ENCODE data around the gene SLC22A1.
"Not testable (repeated sequence)": the region's sequence is repeated elsewhere in the genome, so short reads cannot be mapped to it uniquely, and the experiment has no call there.

The SLC22A1 gene

GRCh38 chr6:160140493-160140892, 18.9 kb downstream of the SLC22A1 start:
- not testable (repeated sequence) for DNase-seq

- DNase-seq = no peak
These were observed 19.5 kb downstream of the SLC22A1 start for GRCh38 chr6:160141001-160141726.

- DNase-seq = no peak
These were observed 20.6 kb downstream of the SLC22A1 start for GRCh38 chr6:160142115-160142715.

GRCh38 chr6:160146454-160147145, 25.0 kb downstream of the SLC22A1 start:
- DNase-seq = no peak

- no peak for DNase-seq
These were observed 25.5 kb downstream of the SLC22A1 start for GRCh38 chr6:160147146-160147536.

- no peak for DNase-seq
These were observed 32.9 kb downstream of the SLC22A1 start for GRCh38 chr6:160154471-160154870.

- no peak for DNase-seq
These were observed 35.2 kb downstream of the SLC22A1 start for GRCh38 chr6:160156842-160157241.

GRCh38 chr6:160160450-160160849, 38.8 kb downstream of the SLC22A1 start:
- no peak for DNase-seq

- DNase-seq = no peak
These were observed 39.5 kb downstream of the SLC22A1 start for GRCh38 chr6:160160929-160161646.

GRCh38 chr6:160161647-160161986, 40.0 kb downstream of the SLC22A1 start:
- DNase-seq = no peak

GRCh38 chr6:160162030-160162566, 40.5 kb downstream of the SLC22A1 start:
- DNase-seq = no peak

GRCh38 chr6:160163425-160163824, 41.8 kb downstream of the SLC22A1 start:
- DNase-seq = no peak

GRCh38 chr6:160163912-160164311, 42.3 kb downstream of the SLC22A1 start:
- no peak for DNase-seq

GRCh38 chr6:160165928-160166327, 44.3 kb downstream of the SLC22A1 start:
- not testable (repeated sequence) for DNase-seq

GRCh38 chr6:160167604-160168399, 46.2 kb downstream of the SLC22A1 start:
- DNase-seq = no peak

- DNase-seq = no peak
These were observed 48.5 kb downstream of the SLC22A1 start for GRCh38 chr6:160170018-160170680.

- DNase-seq = no peak
These were observed 51.1 kb downstream of the SLC22A1 start for GRCh38 chr6:160172704-160173103.

GRCh38 chr6:160173806-160174527, 52.4 kb downstream of the SLC22A1 start:
- no peak for DNase-seq

GRCh38 chr6:160174681-160175080, 53.1 kb downstream of the SLC22A1 start:
- no peak for DNase-seq

- no peak for DNase-seq
These were observed 55.6 kb downstream of the SLC22A1 start for GRCh38 chr6:160177220-160177619.

- no peak for DNase-seq
These were observed 56.7 kb downstream of the SLC22A1 start for GRCh38 chr6:160178271-160178670.

Data from effector CD4-positive, alpha-beta T cell (primary cell).